ENCODE measurements around the gene BLACAT1.
A peak's percentile ranks its signal among the peaks of the same experiment; 100 is the strongest.

The BLACAT1 gene

GRCh38 chr1:205453466-205453865, 2.4 kb downstream of the BLACAT1 start:
- DNase-seq: no peak

- no peak for DNase-seq
These were observed 2.9 kb downstream of the BLACAT1 start for GRCh38 chr1:205452933-205453332.

GRCh38 chr1:205452364-205452763, 3.5 kb downstream of the BLACAT1 start:
- DNase-seq: no peak

- DNase-seq: no peak
These were observed 4.1 kb downstream of the BLACAT1 start for GRCh38 chr1:205451759-205452164.

DNA sequence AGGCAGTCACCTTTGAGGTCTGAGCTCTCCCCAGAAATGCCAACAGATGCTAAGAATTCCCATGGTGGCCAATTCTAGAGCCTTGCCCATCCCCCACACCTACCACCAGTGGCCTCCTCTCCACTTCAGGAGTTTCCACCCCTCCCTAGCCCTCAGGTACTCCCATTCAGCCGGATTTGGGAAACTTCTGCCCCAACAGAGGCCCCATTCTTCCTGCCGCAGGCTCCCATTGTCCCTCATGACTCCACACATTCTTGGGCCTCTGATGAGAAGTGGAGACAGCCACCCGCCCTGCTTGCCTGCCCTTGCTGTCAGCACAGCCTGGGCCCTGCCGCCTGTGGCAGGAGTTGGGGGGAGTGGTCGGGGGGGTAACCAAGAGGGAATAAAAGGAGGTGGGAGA, 4.6 kb downstream of the BLACAT1 start:
- no peak for DNase-seq

GRCh38 chr1:205450448-205450847, 5.4 kb downstream of the BLACAT1 start:
- DNase-seq: no peak

DNA sequence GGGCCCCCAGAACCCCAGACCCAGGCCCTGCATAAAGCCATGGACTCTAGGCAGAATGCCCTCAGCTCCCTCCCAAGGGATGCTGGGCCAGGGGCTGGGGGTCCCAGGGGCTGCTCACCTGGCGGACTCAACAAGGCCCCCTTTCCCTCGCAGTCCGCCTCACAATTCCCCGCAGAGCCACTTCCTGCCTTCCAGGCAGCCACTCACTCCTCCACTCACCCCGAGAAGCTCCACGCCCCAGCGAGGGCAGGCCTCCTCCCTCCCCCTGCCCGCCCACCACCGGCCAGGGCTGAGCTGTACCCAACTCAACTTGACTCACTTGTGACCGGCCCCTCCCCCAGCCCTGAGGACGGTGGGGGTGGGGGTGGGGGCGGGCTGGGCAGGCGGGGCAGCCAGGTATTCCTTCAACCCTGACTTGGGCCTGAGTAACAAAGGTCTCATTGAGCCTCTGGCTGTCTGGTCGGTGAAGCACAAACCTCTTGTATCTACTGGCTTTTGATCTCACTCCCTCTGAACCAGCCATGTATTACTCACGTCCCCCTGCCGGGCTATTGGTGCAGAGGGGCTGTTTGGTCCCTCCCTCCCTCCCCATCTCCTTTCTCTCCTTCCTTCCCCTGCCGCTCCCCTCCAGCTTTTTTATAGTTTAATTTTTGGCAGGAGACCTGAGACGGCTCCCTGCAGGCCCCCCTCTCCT, 5.9 kb downstream of the BLACAT1 start:
- DNase-seq: no peak

- no peak for DNase-seq
These were observed 6.5 kb downstream of the BLACAT1 start for GRCh38 chr1:205449254-205449749.

DNA sequence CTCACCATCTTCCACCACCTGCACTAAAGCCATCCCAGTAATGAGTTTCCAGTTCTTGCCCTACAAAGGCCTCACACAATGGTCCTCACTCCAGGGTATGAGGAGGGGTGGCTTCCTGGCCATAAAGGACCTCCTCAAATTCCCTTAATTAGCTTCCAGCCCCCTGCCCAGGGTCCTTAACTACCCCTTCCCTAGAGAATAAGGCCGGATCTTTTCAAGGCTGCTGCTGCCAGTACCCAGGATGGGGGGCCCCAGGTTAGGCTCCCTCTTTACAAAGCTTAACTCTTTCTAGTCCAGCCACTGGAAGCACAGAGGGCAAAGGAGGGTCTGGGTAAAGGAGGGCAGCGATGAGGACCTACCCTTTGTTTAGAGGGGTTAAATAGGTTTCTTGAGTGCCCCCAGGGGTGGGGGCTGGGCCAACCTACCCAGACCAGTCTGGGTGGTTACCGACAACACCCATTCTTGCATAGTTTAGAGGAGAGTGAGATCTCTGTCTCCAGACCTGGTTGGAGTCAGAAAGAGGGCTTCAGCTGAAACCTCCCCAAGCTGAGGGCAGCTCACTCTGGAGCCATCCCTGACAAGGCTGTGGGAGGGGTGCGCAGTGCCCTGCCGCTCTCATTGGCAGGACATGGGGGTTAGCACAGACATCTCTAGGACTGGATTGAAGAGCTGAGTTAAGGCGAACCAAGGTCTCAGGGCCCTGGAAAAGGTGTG, 7.1 kb downstream of the BLACAT1 start:
- DNase-seq: no peak

- DNase-seq: no peak
These were observed 8.1 kb downstream of the BLACAT1 start for GRCh38 chr1:205447457-205448341.

DNA sequence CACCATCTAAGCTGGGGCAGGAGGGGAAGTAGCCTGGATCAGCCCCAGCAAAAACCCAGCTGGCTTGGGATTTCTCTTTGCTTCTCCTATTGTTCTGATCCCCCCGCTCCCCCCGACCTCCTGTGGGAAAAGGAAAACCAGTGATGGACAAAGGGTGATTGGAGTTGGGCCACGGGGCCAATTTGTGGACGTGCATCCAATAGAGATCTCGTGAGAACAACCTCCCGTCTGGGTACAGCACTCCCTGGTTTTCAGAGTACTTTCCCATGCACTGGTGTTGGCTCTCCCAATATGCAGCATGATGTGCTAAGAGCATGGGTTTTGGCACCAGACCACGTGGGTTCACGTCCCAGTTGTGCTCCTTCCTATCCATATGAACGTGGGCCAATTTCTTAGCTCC, 9.0 kb downstream of the BLACAT1 start:
- no peak for DNase-seq

- DNase-seq: no peak
These were observed 10.3 kb downstream of the BLACAT1 start for GRCh38 chr1:205445646-205445935.

DNA sequence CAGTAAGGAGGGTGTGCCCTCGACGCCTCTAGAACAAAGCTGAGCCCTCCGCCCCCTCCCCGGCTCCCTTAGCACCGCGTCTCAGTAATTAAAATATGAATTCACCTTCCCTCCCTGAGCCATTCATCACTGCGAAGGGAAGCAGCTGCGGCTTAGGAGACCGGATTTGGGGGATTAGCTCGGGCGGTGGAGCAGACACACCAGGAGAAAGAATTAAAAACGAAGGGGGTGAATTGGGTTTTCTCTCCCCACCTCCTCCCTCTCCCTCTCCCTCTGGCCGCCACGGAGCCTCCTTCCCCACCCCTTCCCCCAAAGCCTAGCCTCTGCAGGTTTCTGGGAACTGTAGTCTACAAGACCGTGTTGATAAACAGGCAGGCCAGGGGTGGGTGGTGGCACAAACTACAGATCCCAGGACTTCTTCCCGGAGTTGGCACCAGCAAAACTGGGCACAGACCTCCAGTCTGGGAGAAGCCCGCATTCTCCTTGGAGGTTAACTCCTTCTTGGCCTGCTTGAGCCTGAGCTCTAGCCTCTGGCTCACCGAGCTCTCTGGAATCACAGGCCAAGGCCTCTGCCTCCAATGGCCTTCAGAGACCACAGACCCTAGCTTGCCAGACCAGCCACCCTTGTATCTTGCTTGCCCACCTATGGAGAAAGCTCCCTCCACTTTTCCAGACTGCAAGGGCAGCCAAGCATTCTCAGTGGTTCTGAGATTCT, 10.8 kb downstream of the BLACAT1 start:
- no peak for DNase-seq

- no peak for DNase-seq
These were observed 11.4 kb downstream of the BLACAT1 start for GRCh38 chr1:205444300-205444930.

DNA sequence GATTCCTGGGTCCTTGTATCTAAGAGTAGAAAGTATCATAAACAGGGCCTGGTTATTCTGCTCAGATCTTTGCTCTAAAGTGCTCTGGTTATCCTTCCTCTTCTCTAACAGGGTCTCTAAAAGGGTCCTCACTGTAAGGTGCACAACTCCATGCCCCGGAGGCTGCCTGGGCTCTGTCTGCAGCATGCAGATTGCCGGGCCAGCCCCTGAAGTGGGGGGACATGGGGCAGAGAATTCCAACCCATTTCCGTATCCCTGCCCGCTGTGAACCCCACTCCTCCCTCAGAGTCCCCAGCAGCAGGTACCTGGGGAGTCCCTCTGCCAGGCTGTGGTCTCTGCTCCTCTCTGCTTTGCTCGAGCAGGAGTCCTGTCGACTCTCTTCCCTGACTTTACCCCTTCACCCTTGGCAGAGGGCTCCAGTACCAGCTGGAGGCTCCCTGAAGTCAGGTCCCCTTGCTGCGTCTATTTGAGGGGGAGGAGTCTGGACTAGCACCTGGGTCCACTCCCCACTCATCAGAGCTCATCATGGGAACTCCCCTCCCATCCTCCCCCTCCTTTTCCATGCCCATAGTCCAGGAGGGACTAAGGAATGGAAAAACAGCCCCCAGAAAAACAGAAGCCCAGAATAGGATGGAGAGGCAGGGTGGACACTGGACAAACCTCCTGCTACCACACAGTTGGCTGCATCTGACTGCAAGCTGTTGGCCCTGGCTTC, 12.1 kb downstream of the BLACAT1 start:
- no peak for DNase-seq

DNA sequence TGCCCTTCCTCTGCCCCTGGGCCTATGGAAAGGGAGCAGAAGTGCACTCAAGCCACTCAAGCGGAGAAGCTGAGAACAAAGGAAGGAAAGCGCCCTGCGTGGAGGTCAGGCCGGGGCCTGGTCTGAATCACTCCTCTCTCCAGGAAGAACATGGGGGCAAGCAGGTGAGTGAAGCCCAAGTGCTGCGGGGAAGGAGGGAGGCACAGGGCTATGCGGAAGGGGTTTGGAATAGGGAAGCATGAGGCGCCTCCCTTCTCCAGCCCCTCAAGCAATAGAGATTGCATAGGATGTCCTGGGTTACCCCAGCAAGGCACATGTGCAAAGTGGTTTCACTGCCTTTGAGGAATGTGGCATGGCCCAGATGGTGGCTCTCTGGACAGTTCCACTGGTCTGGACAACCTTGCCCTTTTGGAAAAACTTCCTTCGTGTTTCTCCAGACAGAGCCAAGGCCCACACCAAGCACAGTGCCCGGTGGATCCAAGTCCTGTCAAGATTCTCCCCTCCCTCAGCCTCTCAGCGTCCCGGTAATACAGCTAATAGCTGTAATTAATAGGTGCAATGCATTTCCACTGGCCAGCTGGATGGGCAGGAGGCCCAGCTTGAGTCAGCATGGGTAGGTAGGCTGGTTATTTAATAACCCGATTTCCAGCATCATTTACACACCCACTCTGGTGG, 13.7 kb downstream of the BLACAT1 start:
- DNase-seq: no peak

- DNase-seq: no peak
These were observed 14.2 kb downstream of the BLACAT1 start for GRCh38 chr1:205441716-205442050.

GRCh38 chr1:205441318-205441633, 14.6 kb downstream of the BLACAT1 start:
- DNase-seq: no peak

DNA sequence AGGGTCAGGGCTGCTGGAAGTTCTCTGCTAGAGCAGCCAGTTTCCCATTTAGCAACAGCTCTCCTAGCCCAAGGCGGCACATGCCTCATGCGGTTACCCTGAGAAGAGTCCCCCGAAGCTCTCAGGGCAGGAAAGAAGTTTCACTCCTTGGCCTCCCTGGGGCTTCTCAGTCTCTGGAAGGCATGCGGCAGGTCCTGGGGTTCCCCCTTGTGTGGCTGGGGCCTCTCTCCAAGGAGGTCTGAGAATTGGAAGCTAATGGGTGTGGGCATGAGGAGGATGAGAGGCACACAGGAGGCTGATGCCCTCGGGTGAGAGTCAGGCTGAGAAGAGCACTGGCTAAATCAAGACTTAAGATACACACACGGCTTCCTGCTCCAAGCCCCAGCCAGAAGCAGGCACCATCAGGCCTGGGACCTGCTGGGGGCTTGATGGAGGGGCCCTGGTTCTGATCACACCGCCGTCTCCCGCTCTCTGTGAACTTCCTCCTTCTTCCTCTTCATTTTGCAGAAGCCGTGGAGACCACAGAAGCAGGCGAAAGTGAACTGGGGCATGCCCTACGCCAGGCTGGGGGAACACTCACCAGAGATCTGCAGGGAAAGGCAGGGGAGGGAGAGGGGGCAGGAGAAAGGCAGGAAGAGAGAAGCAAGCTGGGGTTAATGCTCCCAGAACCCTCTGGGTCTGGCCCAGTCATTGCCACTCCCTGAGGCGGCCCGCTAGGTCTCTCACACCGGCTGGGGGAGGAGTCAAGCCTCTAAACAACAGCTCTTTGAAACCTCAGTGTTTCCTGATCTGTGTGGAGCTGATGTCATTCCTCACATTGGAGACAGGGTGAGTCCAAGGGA, 15.1 kb downstream of the BLACAT1 start:
- peak; percentile 72 for DNase-seq

DNA sequence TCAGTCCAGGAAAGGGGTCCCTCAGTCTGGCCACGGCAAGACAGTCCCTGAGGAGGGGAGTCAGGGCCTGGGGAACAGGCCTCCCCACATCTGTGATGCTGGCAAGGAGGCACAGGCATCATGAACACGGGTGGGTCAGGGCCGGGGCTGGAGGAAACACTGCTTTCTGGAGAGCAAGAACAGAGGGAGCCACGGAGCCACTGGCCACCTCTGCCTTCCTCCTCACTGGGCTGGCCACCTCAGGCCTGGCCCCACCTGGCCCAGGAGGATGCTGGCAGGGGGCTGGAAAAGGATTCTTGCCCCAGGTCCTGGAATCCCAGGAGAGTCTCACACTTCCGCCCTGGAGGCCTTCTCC, 15.7 kb downstream of the BLACAT1 start:
- no peak for DNase-seq
